Measurements from ENCODE around the gene TLR6.

- no peak for TF ChIP-seq GATA2 (IDR thresholded peaks at IDR 0.05; ENCODE audit: low read depth, low read length)
- no peak for TF ChIP-seq GATA3 (IDR thresholded peaks at IDR 0.05; ENCODE audit: low read depth, low read length)
These were observed 10.6 kb downstream of the TLR6 start for GRCh38 chr4:38846015-38846414.
